Measurements from ENCODE around the gene ARHGAP45.
A peak's percentile ranks its signal among the peaks of the same experiment; 100 is the strongest.
"Not testable (repeated sequence)": the region's sequence is repeated elsewhere in the genome, so short reads cannot be mapped to it uniquely, and the experiment has no call there.

Gene ARHGAP45

DNA sequence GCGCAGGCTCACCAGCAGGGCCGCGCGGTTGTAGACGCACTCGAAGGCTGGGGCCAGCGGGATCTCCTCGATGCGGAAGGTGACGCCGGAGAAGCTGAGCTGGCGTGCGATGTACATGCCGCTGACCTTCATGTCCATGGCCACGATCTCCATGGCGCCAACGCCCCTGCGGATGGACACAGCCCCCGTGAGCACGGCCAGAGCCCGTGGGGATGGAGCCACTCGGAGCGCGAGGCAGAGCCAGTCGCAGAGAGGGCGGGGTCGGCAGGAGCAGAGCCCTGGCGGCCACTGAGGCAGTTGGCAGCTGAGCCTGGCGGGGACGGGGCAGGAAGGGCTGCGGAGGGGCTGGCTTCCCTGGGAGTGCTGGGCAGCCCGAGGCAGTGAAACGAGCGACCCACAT is 52.0 kb downstream of the ARHGAP45 start:
- no peak for DNase-seq (ENCODE audit: low read depth)

DNA sequence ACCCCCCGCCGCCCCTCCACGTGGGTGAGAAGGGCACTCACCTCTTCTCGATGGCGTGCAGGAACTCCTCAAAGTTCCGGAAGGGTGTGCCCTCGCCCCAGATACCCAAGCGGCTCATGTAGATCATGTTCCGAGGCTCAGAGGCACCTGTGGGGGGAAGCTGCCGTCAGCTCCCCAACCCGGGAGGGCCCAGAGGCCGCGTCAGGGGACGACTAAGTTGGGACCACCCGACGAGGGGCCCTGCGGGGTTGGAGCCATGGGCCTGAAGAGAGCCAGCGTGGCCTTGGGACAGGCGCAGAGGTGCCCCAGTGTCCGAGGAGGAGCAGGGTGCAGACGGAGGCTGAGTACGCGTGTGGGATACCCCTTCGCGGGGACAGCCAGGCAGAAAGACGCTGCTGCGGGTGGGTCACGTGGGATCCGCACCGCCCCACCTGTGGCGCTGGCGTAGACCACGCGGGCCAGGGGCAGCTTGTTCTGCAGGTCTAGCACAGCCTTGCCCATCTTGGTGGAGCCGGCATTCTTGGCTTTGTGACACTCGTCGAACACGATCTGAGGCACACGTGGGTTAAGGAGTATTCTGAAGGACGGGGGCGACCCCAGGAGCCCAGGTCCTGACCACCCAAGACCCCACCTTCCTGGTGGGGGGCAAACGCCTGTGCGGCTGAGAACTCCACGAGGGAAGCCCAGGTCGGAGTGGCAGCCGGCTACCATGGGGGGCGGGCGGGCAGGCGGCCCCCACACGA is 52.7 kb downstream of the ARHGAP45 start:
- DNase-seq (ENCODE audit: low read depth): no peak

DNA sequence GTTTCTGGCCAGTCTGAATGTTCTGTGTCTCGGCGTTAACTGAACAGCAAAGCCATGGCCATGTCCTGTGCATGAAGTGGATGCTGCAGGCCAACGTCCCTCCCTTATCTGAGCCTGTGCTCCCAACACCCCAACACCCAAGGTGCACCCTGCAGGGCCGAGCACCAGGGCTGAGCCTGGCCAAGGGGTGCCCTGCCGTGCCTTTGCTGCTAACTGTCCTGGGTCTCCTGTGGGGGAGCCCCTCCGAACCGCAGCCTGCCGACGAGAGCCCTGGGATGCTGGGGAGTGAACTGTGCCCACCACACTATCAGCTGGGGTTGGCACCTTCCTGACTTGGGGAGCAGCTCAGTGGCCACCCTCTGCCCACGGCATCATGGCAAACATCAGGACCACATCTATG is 54.4 kb downstream of the ARHGAP45 start:
- DNase-seq (ENCODE audit: low read depth): no peak

DNA sequence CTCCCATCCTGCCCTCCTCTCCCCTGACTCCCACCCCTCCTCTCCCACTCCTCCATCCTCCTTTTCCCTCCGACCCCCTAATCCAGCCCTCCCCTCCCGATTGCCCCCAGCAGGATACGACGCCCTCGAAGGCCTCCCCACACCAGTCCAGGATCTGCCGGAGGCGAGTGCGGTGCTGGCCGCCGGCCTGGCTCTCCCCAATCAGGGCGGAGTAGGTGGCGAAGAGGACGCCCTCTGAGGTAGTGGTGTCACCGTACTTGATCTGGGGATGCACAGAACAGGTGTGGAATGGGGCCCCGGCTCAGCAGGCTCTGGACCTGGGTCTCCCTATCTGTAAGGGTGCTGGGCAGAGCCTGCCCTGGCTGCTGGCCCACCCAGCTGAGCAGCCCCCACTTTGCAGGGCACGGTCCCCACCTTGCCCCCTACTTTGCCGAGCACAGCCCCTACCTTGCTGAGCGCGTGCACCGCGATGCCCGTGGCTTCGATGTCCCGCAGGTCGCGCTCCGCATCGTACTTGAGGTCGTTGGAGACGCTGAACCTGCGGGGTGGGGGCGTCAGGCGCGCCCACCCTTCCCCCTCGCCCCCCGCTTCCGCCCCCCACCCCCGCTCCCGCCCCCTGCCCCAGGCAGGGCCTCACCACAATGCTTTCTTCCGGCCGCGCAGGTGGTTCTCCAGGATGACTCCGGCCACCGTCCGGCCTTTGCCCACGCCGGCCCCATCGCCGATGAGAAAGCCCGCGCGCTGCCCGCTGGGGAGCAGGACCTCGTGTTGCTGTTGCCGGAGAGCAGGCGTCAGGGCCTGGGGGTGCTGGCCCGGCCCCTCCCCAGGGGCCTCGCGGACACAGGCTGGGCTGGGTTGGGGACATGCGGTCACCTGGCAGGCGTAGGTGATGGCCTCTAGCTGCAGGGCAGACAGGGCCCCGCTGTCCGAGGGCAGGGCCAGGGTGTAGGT is 55.3 kb downstream of the ARHGAP45 start:
- no peak for DNase-seq (ENCODE audit: low read depth)

DNA sequence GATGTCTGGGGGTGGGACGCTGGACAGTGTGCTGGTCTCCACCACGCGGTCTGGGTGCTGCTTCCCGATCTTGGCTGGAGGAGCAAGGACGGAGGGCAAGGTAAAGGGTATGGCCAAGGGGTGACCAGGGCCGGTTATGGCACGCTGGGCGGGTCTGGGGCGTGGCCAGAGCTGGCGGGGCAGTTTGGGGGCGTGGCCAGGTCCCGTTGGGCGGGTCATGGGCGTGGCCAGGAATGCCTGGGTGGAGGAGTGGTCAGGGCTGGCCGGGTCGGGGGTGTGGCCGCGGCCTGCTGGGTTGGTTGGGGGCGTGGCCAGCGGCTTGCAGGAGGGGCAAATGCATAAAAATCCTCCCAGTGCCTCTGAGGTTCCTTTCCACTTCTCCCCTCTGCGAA is 56.0 kb downstream of the ARHGAP45 start:
- peak; percentile 79 for DNase-seq (ENCODE audit: low read depth)

DNA sequence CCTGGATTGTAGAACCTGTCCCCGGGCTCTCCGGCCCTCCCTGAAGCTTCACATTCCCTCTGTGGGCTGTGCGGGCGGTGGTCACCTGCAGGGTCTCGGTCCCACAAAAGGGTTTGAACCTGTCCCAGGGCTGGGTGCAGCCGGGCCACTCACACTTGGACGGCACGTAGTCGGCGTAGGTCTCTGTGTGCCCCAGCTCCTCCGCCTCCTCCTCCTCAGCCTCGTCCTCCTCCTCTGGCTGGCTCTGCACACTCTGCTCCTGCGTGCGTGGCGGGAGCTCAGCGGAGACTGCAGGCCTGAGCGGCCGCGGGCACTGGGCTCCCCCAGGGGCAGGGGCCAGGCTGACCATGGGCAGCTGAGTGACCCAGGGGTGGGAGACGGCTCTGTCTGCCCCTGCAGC is 56.4 kb downstream of the ARHGAP45 start:
- no peak for DNase-seq (ENCODE audit: low read depth)

DNA sequence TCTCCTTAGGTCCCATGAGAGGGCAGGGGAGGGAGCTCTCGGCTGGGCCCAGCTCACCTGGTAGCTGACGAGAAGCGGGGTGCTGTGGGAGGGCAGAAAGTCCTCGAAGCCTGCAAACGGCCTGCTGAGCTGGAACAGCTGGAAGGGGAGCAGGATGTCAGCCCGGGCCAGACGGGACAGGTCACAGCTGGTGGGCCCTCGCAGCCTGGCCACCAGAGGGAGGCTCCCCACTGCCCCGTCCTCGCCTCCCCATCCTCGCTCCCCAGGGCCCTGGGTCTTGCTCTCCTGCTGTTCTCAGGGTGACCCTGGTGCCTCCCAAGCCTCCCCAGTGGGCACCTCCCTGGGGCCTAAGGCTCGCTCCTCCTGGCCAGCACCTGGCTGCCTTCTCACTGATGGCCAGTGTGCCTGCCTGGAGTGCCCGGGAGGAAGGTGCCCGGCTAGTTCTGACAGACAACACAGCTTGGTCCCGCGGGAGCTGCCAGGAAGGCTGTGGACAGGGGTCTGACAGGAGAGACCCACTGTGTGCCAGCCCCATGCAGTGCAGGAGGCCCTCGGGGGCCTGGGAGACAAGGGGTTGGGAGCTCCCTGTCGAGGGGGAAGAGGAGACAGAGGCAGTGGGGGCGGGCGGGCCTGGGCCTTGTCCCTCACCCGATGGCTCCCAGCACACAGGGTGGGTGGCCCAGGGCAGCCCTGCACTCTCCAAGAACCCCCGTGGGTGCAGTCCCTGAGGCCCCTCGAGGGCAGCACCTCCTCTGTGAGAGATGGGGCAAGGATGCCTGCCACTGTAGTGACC is 57.1 kb downstream of the ARHGAP45 start:
- no peak for DNase-seq (ENCODE audit: low read depth)

DNA sequence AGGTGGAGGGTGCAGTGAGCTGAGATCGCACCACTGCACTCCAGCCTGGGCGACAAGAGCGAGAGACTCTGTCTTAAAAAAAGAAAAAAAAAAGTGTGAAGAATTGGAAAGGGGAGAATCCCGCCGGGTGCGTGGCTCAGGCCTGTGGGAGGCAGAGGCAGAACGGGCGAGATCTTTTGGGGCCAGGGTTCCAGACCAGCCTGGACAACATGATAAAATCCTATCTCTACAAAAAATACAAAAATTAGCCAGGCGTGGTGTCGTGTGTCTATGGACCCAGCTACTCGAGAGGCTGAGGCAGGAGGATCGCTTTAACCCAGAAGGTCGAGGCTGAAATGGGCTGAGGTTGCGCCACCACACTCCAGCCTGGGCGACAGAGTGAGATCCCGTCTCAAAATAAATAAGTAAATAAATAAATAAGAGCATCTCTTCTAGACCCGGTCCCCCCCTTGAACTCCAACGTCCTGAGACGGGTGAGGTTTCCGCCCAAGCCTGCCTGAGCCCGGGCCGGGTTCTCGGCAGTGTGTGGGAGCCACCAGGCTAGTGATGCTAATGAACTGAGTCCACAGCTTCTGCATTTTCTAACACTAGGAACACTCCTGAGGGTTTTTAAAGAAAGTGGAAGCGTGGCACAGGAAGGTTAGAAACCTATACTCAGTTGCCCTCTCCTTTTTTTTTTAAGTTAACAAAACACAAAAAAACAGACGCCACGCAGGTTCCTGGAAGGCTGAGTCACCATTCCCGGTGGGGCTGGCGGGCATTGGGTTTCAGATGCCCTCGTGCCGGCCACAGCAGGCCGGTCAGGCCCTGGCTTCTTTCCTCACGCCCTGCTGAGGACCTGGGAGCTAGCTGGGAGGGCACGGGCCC is 58.9 kb downstream of the ARHGAP45 start:
- DNase-seq (ENCODE audit: low read depth): peak; percentile 58

DNA sequence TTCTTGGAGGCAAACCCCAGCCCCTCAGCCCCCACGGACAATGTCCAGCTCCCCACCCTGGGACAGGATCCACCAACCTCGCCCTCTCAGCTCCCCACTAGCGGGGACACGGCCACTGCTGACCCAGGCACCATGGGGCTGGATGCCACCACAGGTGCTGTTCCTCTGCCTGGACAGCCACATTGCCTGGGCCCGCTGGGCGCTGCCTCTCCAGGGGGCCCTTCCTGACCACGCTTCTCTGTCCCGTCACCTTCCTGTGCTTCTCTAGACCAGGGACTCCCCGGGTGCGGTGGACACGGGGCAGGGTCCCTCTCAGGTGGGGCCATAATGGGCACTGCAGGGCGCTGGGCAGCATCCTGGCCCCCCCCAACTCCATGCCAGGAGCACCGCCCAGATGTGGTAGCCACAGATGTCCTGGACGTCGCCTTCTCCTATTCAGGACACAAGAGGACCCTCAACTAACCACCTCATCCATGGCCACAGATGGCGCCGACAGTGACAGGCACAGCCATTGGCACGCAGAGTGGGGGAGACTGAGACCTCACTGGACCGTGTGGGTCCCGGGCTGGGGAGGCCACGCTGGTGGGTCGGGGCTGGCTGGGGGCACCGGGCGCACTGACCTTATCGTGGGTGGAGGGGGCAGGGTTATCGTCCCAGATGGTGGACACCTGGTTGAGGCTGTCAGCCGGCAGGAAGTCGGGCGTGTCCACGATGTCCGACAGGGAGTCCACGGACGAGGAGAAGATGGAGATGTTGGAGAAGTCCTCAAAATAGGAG is 60.2 kb downstream of the ARHGAP45 start:
- DNase-seq (ENCODE audit: low read depth): no peak

DNA sequence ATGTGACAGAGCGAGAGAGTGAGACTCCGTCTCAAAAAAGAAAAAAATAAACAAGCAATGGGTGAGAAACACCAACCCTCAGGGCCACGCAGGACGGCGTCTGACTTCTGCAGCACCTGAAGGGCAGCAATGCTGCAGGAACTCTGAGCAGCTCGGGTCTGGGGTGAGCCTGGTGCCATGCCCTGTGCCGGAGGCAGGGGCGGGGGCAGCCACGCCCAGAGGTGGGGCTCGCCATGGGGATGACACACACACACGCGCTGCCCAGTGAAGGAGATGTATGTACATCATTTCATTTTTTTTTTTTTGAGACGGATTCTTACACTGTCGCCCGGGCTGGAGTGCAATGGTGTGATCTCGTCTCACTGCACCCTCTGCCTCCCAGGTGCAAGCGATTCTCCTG is 61.1 kb downstream of the ARHGAP45 start:
- DNase-seq (ENCODE audit: low read depth): no peak

DNA sequence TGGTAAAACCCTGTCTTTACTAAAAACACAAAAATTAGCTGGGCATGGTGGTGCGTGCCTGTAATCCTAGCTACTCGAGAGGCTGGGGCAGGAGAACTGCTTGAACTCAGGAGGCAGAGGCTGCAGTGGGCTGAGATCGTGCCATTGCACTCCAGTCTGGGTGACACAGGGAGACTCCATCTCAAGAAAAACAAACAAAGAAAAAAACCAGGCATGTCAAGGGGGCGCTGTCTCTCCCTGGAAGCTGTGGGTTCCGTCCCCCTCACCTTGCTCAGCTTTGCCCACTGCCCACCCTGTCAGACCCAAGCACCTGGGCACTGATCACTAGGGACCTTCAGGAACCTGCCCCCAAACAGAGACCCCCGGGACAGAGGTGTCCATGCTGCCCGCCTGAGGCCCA is 62.1 kb downstream of the ARHGAP45 start:
- not testable (repeated sequence) for DNase-seq (ENCODE audit: low read depth)

DNA sequence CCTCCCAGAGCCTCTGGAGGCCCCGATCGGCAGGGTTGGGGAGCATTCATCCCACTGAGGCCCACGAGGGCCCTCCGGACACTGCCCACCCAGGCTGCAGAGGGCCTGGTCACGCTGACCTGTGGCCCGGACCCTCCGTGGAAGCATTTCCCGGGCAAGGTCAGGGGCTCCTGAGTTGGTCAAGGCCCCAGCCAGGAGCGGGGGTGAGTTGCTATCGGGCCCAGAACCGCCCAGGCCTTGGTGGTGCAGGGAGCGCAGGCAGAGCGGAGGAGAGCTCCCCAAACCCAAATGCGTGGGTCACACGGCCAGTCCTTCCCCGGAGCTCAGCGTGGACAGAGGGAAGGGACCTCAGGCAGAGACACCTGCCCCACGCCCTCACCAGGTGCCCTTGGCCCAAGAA is 62.6 kb downstream of the ARHGAP45 start:
- DNase-seq (ENCODE audit: low read depth): no peak

DNA sequence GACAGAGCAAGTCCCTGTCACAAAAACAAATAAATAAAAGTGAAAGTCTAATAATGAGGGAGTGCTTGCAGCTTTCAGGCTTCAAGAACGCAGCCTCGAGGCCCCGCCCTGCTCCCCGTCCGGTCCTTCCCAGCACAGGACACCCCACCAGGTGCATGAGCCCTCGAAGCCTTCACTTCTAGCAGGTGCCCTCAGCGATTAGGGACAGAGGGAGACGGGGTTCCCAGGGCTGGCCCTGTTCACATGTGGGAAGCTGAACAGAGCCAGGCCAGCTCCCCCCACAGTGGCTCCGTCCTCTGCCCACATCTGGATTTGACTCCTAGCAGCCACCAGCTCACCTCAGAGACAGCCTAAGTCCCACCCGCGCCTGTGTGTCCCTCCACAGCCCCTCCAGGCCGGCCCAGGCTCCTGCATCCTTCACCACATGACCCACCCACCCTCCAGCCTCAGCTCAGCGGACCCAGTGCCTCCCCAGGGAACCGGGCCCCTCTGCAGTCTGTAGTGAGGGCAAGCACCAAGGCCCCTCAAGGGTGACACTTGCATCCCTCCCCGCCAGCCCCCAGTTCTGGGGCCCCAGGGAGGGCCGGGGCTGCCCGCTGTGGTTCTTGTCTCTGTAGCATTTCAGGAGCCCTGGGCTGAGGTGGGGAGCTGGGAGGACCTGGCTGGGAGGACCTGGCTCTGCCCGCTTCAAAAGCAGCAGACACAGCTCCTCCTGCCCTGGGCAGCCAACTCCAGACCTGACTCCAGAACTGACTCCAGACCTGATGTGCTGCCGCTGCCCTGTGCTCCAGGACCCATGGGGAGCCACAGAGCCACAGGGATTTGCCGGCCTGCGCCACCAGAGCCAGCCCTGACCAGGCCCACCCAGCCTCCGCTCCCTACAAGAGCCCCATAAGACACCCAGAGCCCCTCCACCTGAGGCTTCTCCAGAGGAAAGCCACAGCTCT is 64.1 kb downstream of the ARHGAP45 start:
- no peak for DNase-seq (ENCODE audit: low read depth)

DNA sequence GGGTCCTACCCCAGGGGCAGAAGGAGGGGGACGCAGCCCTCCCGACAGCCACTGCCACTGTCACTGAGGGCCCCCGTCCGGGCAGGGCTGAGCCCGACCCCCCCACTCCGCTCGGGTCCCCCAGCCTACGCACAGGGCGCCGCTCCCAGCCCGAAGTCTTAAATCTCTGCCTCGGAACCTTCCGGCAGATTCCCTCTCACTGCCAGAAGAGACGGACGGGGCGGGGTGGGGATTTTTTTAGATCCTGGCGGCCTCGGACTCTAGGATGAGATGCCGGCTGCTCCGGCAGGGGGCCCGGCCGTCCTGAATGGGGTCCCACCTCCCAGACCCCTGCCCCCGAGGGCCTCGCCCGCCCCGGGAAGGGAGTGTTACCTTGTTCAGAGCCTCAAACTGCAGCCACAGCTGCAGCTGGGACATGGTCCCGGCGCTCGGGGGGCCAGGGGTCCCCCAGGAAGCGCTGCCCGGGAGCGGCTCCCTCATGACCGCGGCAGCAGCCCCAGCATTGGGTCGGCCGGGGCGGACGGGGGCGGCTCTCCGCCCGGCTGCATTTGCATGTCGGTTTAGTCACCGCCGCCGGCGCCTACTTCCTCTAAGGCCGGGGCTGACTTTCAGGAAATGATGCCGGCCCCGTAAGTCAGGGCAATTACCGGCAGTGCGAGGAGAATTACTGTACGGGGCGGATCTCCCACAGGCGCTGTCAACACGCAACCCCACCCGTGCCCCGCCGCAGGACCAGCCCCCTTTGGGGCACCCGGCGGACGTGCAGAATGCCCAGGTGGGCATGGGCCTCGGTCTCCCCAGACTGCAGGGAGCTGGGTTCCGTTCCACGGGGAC is 65.0 kb downstream of the ARHGAP45 start:
- peak; percentile 91 for DNase-seq (ENCODE audit: low read depth)

DNA sequence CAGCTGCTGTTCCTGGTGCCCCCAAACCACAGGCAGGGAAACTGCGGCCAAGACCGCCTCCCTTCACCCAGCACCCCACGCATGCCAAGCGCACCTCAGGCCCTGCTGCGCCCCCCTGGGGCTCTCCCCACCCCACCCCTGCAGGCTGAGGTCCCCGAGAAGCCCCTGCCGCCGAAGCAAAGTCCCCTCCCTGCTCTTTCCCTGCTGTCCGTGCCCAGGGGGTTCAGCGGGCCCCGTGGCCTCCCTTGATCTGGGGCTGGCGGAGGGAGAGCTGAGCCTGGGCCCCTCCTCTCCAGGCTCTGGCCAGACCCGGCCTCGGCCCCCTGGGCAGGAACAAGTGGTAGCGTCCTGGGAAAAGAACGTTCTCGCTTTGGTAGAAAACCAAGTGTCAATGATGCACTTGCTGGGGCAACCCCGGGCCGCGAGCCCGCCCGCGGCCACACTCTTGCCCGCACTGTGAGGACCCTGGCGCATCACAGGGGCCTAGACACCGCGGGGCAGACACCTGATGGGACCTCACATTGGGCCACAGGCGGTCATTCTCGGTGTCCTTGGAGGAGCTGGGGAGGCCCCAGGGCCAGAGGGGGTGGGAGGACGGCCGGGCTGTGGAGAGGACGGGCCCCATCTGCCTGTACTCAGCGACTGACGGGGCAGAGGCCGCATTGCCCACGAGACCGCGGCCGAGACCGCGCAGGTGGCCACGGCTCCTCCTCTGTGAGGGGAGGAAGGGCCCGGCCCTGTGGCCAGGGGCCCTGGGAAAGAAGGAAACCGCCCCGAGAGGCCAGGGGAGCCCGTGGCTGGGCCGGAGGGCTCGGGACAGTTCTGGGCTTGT is 65.8 kb downstream of the ARHGAP45 start:
- DNase-seq (ENCODE audit: low read depth): peak; percentile 47

DNA sequence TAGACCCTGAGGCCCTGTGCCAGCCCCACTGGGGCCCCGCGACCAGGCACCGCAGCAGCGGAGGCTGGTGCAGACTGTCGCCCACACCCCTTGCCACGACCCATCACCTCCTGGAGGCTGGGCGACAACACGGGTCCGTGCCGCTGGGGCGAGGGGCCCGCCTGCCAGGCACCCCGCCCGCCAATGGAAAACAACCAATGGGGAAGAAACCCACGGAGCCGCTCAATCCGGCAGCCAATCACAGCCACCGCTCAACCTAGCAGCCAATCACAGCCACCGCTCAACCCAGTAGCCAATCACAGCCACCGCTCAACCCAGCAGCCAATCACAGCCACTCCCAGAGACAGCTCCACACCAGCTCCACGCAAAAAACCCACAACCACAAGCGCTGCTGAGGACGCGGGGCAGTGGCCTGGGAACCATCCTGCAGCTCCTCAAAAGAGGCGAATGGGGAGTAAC is 66.5 kb downstream of the ARHGAP45 start:
- DNase-seq (ENCODE audit: low read depth): peak; percentile 57

DNA sequence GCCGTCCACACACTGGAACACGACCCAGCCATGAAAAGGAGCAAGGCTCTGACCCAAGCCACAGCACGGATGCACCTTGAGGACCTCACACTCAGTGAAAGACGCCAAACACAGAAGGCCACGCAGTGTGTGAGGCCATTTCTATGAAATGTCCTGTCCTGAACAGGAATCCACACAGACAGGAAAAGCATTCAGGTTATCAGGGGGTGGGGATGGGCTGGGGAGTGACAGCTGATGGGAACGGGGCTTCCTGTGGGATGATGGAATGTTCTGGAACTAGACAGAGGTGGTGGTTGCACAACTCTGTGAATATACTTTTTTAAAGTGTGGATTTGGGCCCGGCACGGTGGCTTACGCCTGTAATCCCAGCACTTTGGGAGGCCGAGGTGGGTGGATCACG is 67.5 kb downstream of the ARHGAP45 start:
- peak; percentile 86 for DNase-seq (ENCODE audit: low read depth)

DNA sequence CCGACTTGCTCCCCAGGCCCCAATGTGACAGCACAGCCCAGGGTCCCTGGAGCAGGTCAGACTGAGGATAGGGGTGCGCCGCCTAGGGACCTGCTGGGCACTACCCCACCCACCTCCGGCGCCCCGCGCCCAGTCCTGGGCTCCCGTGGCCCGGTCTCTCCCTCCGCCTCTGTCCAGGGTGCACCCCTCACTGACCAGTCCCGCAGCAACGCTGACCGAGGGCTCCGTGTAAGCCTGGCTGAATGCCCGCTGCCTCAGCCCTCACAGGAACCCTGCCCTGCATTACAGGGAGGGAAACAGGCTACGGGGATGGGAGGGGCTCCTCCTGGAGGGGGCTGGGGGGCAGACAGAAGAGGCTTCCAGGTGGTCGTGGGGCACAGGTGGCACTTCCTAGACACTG is 68.5 kb downstream of the ARHGAP45 start:
- DNase-seq (ENCODE audit: low read depth): no peak

Measured in amniotic epithelial cell (primary cell).